H9 (cell line): Measurements from ENCODE around the gene LHFPL6. TPM values are rescaled to one million over a fixed set of nuclear protein-coding genes. Genes with fewer than 3 reads are reported as not detected.

Experiments
- DNase-seq: peaks from one replicate; pipeline ENCODE4 v3.0.0-alpha.2; 2017
- H2AFZ ChIP-seq: one replicate; pipeline ENCODE4 v1.6.1; 2013; ENCODE audit warnings: mild to moderate bottlenecking, low read length, control low read depth, moderate library complexity
- H2AK5ac ChIP-seq: 2 replicates; pipeline ENCODE4 v1.6.1; 2013; ENCODE audit warnings: low read length, control low read depth, mixed read lengths; ENCODE audit not compliant: insufficient read length
- H2BK120ac ChIP-seq: one replicate; pipeline ENCODE4 v1.6.1; 2013; ENCODE audit warnings: low read depth, mild to moderate bottlenecking, low read length, control low read depth, inconsistent platforms; ENCODE audit not compliant: poor library complexity, severe bottlenecking
- H2BK12ac ChIP-seq: 2 replicates; pipeline ENCODE4 v1.6.1; 2013; ENCODE audit warnings: low read length, control low read depth, mixed read lengths, low read depth; ENCODE audit not compliant: insufficient read length
- H2BK15ac ChIP-seq: 2 replicates; pipeline ENCODE4 v1.6.1; 2013; ENCODE audit warnings: low read depth, low read length, control low read depth
- H2BK20ac ChIP-seq: one replicate; pipeline ENCODE4 v1.6.1; 2013; ENCODE audit warnings: low read depth, mild to moderate bottlenecking, low read length, control low read depth, inconsistent platforms; ENCODE audit not compliant: poor library complexity, severe bottlenecking
- H2BK5ac ChIP-seq: 2 replicates; pipeline ENCODE4 v1.6.1; 2013; ENCODE audit warnings: low read length, control low read depth, mixed read lengths; ENCODE audit not compliant: insufficient read length
- H3K14ac ChIP-seq: 2 replicates; pipeline ENCODE4 v1.6.1; 2013; ENCODE audit warnings: low read length, control low read depth; ENCODE audit not compliant: insufficient read depth
- H3K18ac ChIP-seq: 2 replicates; pipeline ENCODE4 v1.6.1; 2013; ENCODE audit warnings: low read depth, mild to moderate bottlenecking, mixed read lengths, low read length, control low read depth; ENCODE audit not compliant: insufficient read length
- H3K23ac ChIP-seq: 2 replicates; pipeline ENCODE4 v1.6.1; 2013; ENCODE audit warnings: low read length, control low read depth, mixed read lengths, low read depth; ENCODE audit not compliant: insufficient read length
- H3K23me2 ChIP-seq: 2 replicates; pipeline ENCODE4 v1.6.1; 2013; ENCODE audit warnings: low read depth, mild to moderate bottlenecking, mixed read lengths, low read length, control low read depth; ENCODE audit not compliant: insufficient read length, poor library complexity, severe bottlenecking
- H3K27ac ChIP-seq: 2 replicates; pipeline ENCODE4 v1.5.1; 2013; ENCODE audit warnings: low read length, control low read depth, mixed read lengths, low read depth; ENCODE audit not compliant: insufficient read length
- H3K27me3 ChIP-seq: 2 replicates; pipeline ENCODE4 v1.6.1; 2013; ENCODE audit warnings: low read length, control low read depth, inconsistent platforms; ENCODE audit not compliant: insufficient read depth
- H3K4ac ChIP-seq: 2 replicates; pipeline ENCODE4 v1.6.1; 2013; ENCODE audit warnings: low read depth, mild to moderate bottlenecking, control low read depth, inconsistent platforms, low read length, moderate library complexity
- H3K4me1 ChIP-seq: 2 replicates; pipeline ENCODE4 v1.6.1; 2013; ENCODE audit warnings: low read length, control low read depth, inconsistent platforms; ENCODE audit not compliant: insufficient read depth
- H3K4me2 ChIP-seq: 2 replicates; pipeline ENCODE4 v1.6.1; 2013; ENCODE audit warnings: low read length, control low read depth, mixed read lengths; ENCODE audit not compliant: insufficient read length, insufficient read depth
- H3K56ac ChIP-seq: 2 replicates; pipeline ENCODE4 v1.6.1; 2013; ENCODE audit warnings: low read depth, mild to moderate bottlenecking, mixed read lengths, low read length, control low read depth; ENCODE audit not compliant: insufficient read length
- H3K79me1 ChIP-seq: 2 replicates; pipeline ENCODE4 v1.6.1; 2013; ENCODE audit warnings: low read depth, mild to moderate bottlenecking, moderate library complexity, low read length, control low read depth, inconsistent platforms; ENCODE audit not compliant: insufficient read depth, poor library complexity, severe bottlenecking
- H3K79me2 ChIP-seq: 2 replicates; pipeline ENCODE4 v1.6.1; 2013; ENCODE audit warnings: low read length, control low read depth, inconsistent platforms; ENCODE audit not compliant: insufficient read depth
- H3K9ac ChIP-seq: 2 replicates; pipeline ENCODE4 v1.6.1; 2013; ENCODE audit warnings: low read length, control low read depth, mixed read lengths; ENCODE audit not compliant: insufficient read length; ENCODE audit errors: extremely low read depth
- H3K9me3 ChIP-seq: one replicate; pipeline ENCODE4 v1.6.1; 2013; ENCODE audit warnings: low read depth, low read length, inconsistent platforms; ENCODE audit not compliant: control insufficient read depth
- H3T11ph ChIP-seq: one replicate; pipeline ENCODE4 v1.6.1; 2013; ENCODE audit warnings: mild to moderate bottlenecking, low read length, control low read depth, inconsistent platforms
- H4K20me1 ChIP-seq: one replicate; pipeline ENCODE4 v1.6.1; 2013; ENCODE audit not compliant: control insufficient read depth, insufficient read length, insufficient read depth
- H4K5ac ChIP-seq: 2 replicates; pipeline ENCODE4 v1.6.1; 2013; ENCODE audit warnings: low read depth, mild to moderate bottlenecking, mixed read lengths, low read length, control low read depth; ENCODE audit not compliant: insufficient read length
- H4K8ac ChIP-seq: replicated peaks from 2 replicates; pipeline ENCODE4 v1.6.1; 2013; ENCODE audit warnings: low read length, control low read depth, mixed read lengths, low read depth; ENCODE audit not compliant: insufficient read length
- H4K91ac ChIP-seq: 2 replicates; pipeline ENCODE4 v1.6.1; 2013; ENCODE audit warnings: low read depth, mild to moderate bottlenecking, moderate library complexity, mixed read lengths, low read length, control low read depth; ENCODE audit not compliant: insufficient read length
- H3K27ac Mint-ChIP-seq, 3 experiments: 2 replicates in 2 of 3; 3 replicates in 1 of 3; pipeline ENCODE4 v1.8.0; 2020 to 2021; ENCODE audit warnings: mixed read lengths in 3 of 3, mild to moderate bottlenecking in 1 of 3, moderate library complexity in 1 of 3
- H3K27me3 Mint-ChIP-seq: 2 replicates; pipeline ENCODE4 v1.8.0; 2021; ENCODE audit warnings: low read depth, mild to moderate bottlenecking, moderate library complexity, mixed read lengths
- H3K36me3 Mint-ChIP-seq, 3 experiments: 2 replicates in 2 of 3; 3 replicates in 1 of 3; pipeline ENCODE4 v1.8.0; 2020 to 2021; ENCODE audit warnings: low read depth in 3 of 3, mixed read lengths in 3 of 3; ENCODE audit not compliant: insufficient read depth in 1 of 3
- H3K4me1 Mint-ChIP-seq, 2 experiments: 2 replicates each; pipeline ENCODE4 v1.8.0; 2020; ENCODE audit warnings: mixed read lengths in 2 of 2
- H3K4me3 Mint-ChIP-seq, 2 experiments: 2 replicates in 1 of 2; 3 replicates in 1 of 2; pipeline ENCODE4 v1.8.0; 2020 to 2021; ENCODE audit warnings: mild to moderate bottlenecking in 2 of 2, mixed read lengths in 2 of 2, moderate library complexity in 1 of 2
- H3K9me3 Mint-ChIP-seq, 2 experiments: 2 replicates in 1 of 2; 3 replicates in 1 of 2; pipeline ENCODE4 v1.8.0; 2020; ENCODE audit warnings: mild to moderate bottlenecking in 2 of 2, mixed read lengths in 2 of 2, moderate library complexity in 1 of 2
- CTCF ChIP-seq: fragments of 200-600 bp; sonication (generic); conservative IDR thresholded peaks from 3 replicates; pipeline ENCODE4 v1.8.0; 2021; ENCODE audit warnings: antibody characterized with exemption, mild to moderate bottlenecking
- WGBS: extraction: QIAGEN DNeasy Blood & Tissue Kit; methylation state at CpG from one replicate; pipeline ENCODE4 v1.1.7; 2013; ENCODE audit warnings: missing lambda C conversion rate, low lambda C conversion rate, mixed read lengths; ENCODE audit not compliant: insufficient read length; ENCODE audit errors: extremely low coverage; 5-methylcytosine and 5-hydroxymethylcytosine counted together
- total RNA-seq: library from RNA; stranded (reverse); gene quantifications from 2 replicates; pipeline ENCODE4 v1.2.1, GENCODE V29; 2021

The LHFPL6 gene
- total RNA-seq, 1 experiment from 2014 or later, result 3.5 TPM

GRCh38 chr13:39525506-39525905 lies 77.5 kb downstream of the LHFPL6 start:
- H3K4me2 ChIP-seq, result no peak overlapping the region
- no peak overlapping the region for H3K9ac ChIP-seq
- no peak overlapping the region for H3K23ac ChIP-seq
- peaks cover 6% of the 10 kb centered on the region for H3K27me3 Mint-ChIP-seq
- H3K79me2 ChIP-seq, result no peaks in the 10 kb centered on the region
- no peak overlapping the region for H2BK20ac ChIP-seq
- no peaks in the 10 kb centered on the region for H3K23me2 ChIP-seq
- no peaks in the 10 kb centered on the region for H3K4me1 ChIP-seq
- no peak overlapping the region for H2AK5ac ChIP-seq
- H3K27ac Mint-ChIP-seq, result no peak overlapping the region
- no peak overlapping the region for H3K4ac ChIP-seq
- no peak overlapping the region for H4K8ac ChIP-seq
- H3K27me3 ChIP-seq, result no peaks in the 10 kb centered on the region
- TF ChIP-seq CTCF, result no peak
- H4K20me1 ChIP-seq, result no peaks in the 10 kb centered on the region
- no peak overlapping the region for H3T11ph ChIP-seq
- H3K27ac ChIP-seq, result no peak overlapping the region
- no peak for DNase-seq
- H4K5ac ChIP-seq, result no peak overlapping the region
- H2BK12ac ChIP-seq, result no peak overlapping the region
- no peak overlapping the region for H4K91ac ChIP-seq
- H2BK15ac ChIP-seq, result no peak overlapping the region
- H3K56ac ChIP-seq, result no peak overlapping the region
- H2BK5ac ChIP-seq, result no peak overlapping the region
- no peak overlapping the region for H2AFZ ChIP-seq
- no peaks in the 10 kb centered on the region for H3K9me3 Mint-ChIP-seq
- no peaks in the 10 kb centered on the region for H3K4me1 Mint-ChIP-seq
- H2BK120ac ChIP-seq, result no peak overlapping the region
- no peaks in the 10 kb centered on the region for H3K79me1 ChIP-seq
- H3K14ac ChIP-seq, result no peak overlapping the region
- WGBS, result no CpG with 5 or more reads among the region's 1 CpG
- no peak overlapping the region for H3K18ac ChIP-seq
- no peak overlapping the region for H3K4me3 Mint-ChIP-seq
- no peaks in the 10 kb centered on the region for H3K36me3 Mint-ChIP-seq
- H3K9me3 ChIP-seq, result no peaks in the 10 kb centered on the region
